HEK293 (cell line): ENCODE data around the gene RANBP1.
A peak's percentile ranks its signal among the peaks of the same experiment; 100 is the strongest.

ENCODE experiments used
- CTCF ChIA-PET: fragments of 350-600 bp; formaldehyde crosslinking; extraction: SDS; loops from one replicate; lab custom pipeline; 2021; ENCODE audit warnings: antibody characterized with exemption; lab: Yijun Ruan, JAX
- POLR2A ChIA-PET: fragments of 300-600 bp; formaldehyde crosslinking; extraction: SDS; loops from one replicate; lab custom pipeline; 2020; ENCODE audit warnings: antibody characterized with exemption, inconsistent platforms; lab: Yijun Ruan, JAX
- H3K27ac ChIP-seq: fragments of 200-500 bp; sonication (Bioruptor generic); 2 replicates; pipeline ENCODE4 v1.5.1; 2014; ENCODE audit warnings: low read depth, low read length, control low read depth, inconsistent platforms; ENCODE audit errors: extremely low read depth
- H3K36me3 ChIP-seq, 2 experiments: fragments of 200-500 bp in 1 of 2; sonication (Bioruptor generic) in 1 of 2; 1 replicate in 1 of 2; 2 replicates in 1 of 2; pipeline ENCODE4 v1.5.1; 2014 to 2017; ENCODE audit warnings: inconsistent platforms in 2 of 2, low read length in 2 of 2; ENCODE audit not compliant: control insufficient read depth in 2 of 2, insufficient read depth in 1 of 2
- H3K4me1 ChIP-seq: fragments of 200-500 bp; sonication (Bioruptor generic); 2 replicates; pipeline ENCODE4 v1.5.1; 2014; ENCODE audit warnings: mild to moderate bottlenecking, low read length, inconsistent platforms; ENCODE audit not compliant: control insufficient read depth, insufficient read depth
- H3K4me3 ChIP-seq: 2 replicates; pipeline ENCODE4 v1.5.1; 2011; ENCODE audit warnings: low read depth, mild to moderate bottlenecking, control low read depth, low read length, moderate library complexity
- H3K9me3 ChIP-seq: fragments of 200-500 bp; sonication (Bioruptor generic); 2 replicates; pipeline ENCODE4 v1.5.1; 2014; ENCODE audit warnings: low read depth, low read length, inconsistent platforms; ENCODE audit not compliant: control insufficient read depth, insufficient read depth
- BCL11A ChIP-seq: fragments of 450-650 bp; formaldehyde crosslinking; IDR thresholded peaks from 2 replicates; pipeline ENCODE4 v1.5.1; 2016; ENCODE audit warnings: low read depth, missing biosample characterization, missing genetic modification characterization
- EGR2 ChIP-seq: fragments of 450-650 bp; formaldehyde crosslinking; IDR thresholded peaks from 2 replicates; pipeline ENCODE4 v1.5.1; 2016; ENCODE audit warnings: low read depth, missing biosample characterization, missing genetic modification characterization
- GLIS2 ChIP-seq: fragments of 450-650 bp; formaldehyde crosslinking; IDR thresholded peaks from 2 replicates; pipeline ENCODE4 v1.5.1; 2016; ENCODE audit warnings: missing biosample characterization, missing genetic modification characterization
- HOXC10 ChIP-seq: sonication (generic); formaldehyde crosslinking; IDR thresholded peaks from 2 replicates; pipeline ENCODE4 v1.8.1; 2023; ENCODE audit warnings: mild to moderate bottlenecking, missing genetic modification reagents
- IKZF3 ChIP-seq: fragments of 450-650 bp; IDR thresholded peaks from 2 replicates; pipeline ENCODE4 v1.5.0; 2018; ENCODE audit warnings: missing biosample characterization, mild to moderate bottlenecking, missing genetic modification characterization, moderate library complexity
- KLF17 ChIP-seq: fragments of 450-650 bp; formaldehyde crosslinking; IDR thresholded peaks from 2 replicates; pipeline ENCODE4 v1.5.1; 2016; ENCODE audit warnings: missing biosample characterization, missing genetic modification characterization
- PATZ1 ChIP-seq: fragments of 450-650 bp; formaldehyde crosslinking; IDR thresholded peaks from 2 replicates; pipeline ENCODE4 v1.5.1; 2016; ENCODE audit warnings: missing biosample characterization, missing genetic modification characterization
- ZBTB21 ChIP-seq: fragments of 450-650 bp; formaldehyde crosslinking; IDR thresholded peaks from 2 replicates; pipeline ENCODE4 v1.5.1; 2017; ENCODE audit warnings: missing biosample characterization, missing genetic modification characterization
- ZFP3 ChIP-seq: fragments of 450-650 bp; formaldehyde crosslinking; IDR thresholded peaks from 2 replicates; pipeline ENCODE4 v1.5.1; 2016; ENCODE audit warnings: low read depth, missing biosample characterization, missing genetic modification characterization
- ZNF146 ChIP-seq: fragments of 450-650 bp; formaldehyde crosslinking; IDR thresholded peaks from 2 replicates; pipeline ENCODE4 v1.5.1; 2016; ENCODE audit warnings: missing biosample characterization, missing genetic modification characterization
- ZNF184 ChIP-seq: fragments of 450-650 bp; IDR thresholded peaks from 2 replicates; pipeline ENCODE4 v1.5.1; 2018; ENCODE audit warnings: missing biosample characterization, mild to moderate bottlenecking, missing genetic modification characterization
- ZNF24 ChIP-seq: fragments of 450-650 bp; formaldehyde crosslinking; IDR thresholded peaks from 2 replicates; pipeline ENCODE4 v1.5.1; 2016; ENCODE audit warnings: missing biosample characterization, missing genetic modification characterization
- ZNF26 ChIP-seq: fragments of 450-650 bp; formaldehyde crosslinking; IDR thresholded peaks from 2 replicates; pipeline ENCODE4 v1.5.1; 2016; ENCODE audit warnings: missing biosample characterization, missing genetic modification characterization
- ZNF529 ChIP-seq: fragments of 450-650 bp; formaldehyde crosslinking; IDR thresholded peaks from 2 replicates; pipeline ENCODE4 v1.5.1; 2017; ENCODE audit warnings: missing genetic modification characterization, missing biosample characterization; ENCODE audit not compliant: insufficient replicate concordance
- ZNF571 ChIP-seq: fragments of 450-650 bp; formaldehyde crosslinking; IDR thresholded peaks from 2 replicates; pipeline ENCODE4 v1.5.0; 2017; ENCODE audit warnings: missing biosample characterization, missing genetic modification characterization
- ZNF747 ChIP-seq: fragments of 450-650 bp; formaldehyde crosslinking; IDR thresholded peaks from 2 replicates; pipeline ENCODE4 v1.5.1; 2016; ENCODE audit warnings: missing biosample characterization, missing genetic modification characterization
- ZSCAN18 ChIP-seq: fragments of 450-650 bp; formaldehyde crosslinking; IDR thresholded peaks from 2 replicates; pipeline ENCODE4 v1.5.1; 2016; ENCODE audit warnings: missing biosample characterization, missing genetic modification characterization

The RANBP1 gene

GRCh38 chr22:20142711-20143621, 27.1 kb downstream of the RANBP1 start:
- POLR2A ChIA-PET: no interaction called here
- CTCF ChIA-PET: interaction anchor here (0.6 to 0.7 kb wide), 3 partner anchors 9 to 254 kb away, joined by 3 read pairs; no protein-coding TSS in a partner anchor
- H3K27ac ChIP-seq: no peak overlapping the region
- TF ChIP-seq GLIS2 (tag by site-specific recombination) (peak; percentile 27; the same call in 1 of the 2 replicates), ZNF571 (tag by site-specific recombination) (no peak)
- TF ChIP-seq, all 188 proteins: peak for 1
- H3K9me3 ChIP-seq: no peaks in the 10 kb centered on the region
- no peaks in the 10 kb centered on the region; the same call in 1 of the 2 replicates for H3K4me1 ChIP-seq
- H3K36me3 ChIP-seq: peaks cover 0 to 62% of the 10 kb centered on the region in 2 experiments; a peak in 1 of 3 replicates
- H3K4me3 ChIP-seq: no peak overlapping the region

- H3K9me3 ChIP-seq: no peaks in the 10 kb centered on the region
- no peaks in the 10 kb centered on the region for H3K4me1 ChIP-seq
- CTCF ChIA-PET: interaction anchor here (0.6 to 1.1 kb wide), 2 partner anchors 8 to 13 kb away, joined by 3 read pairs; no protein-coding TSS in a partner anchor
- peaks cover 0 to 59% of the 10 kb centered on the region in 2 experiments; a peak in 1 of 3 replicates for H3K36me3 ChIP-seq
- H3K4me3 ChIP-seq: no peak overlapping the region
- H3K27ac ChIP-seq: no peak overlapping the region
- TF ChIP-seq EGR2 (tag by site-specific recombination) (no peak), ZSCAN18 (tag by site-specific recombination) (no peak), ZNF24 (tag by site-specific recombination) (no peak)
- TF ChIP-seq, all 188 proteins: peak for 0
- POLR2A ChIA-PET: no interaction called here
Observed at GRCh38 chr22:20143883-20144665, 28.2 kb downstream of the RANBP1 start.

GRCh38 chr22:20145206-20145831, 29.4 kb downstream of the RANBP1 start:
- TF ChIP-seq ZNF184 (tag by site-specific recombination) (no peak), IKZF3 (tag by site-specific recombination) (no peak), HOXC10 (CRISPR knock-in tag) (no peak), KLF17 (tag by site-specific recombination) (no peak), ZNF571 (tag by site-specific recombination) (no peak), ZNF747 (tag by site-specific recombination) (no peak), ZFP3 (tag by site-specific recombination) (no peak), ZNF529 (no peak), PATZ1 (tag by site-specific recombination) (no peak), BCL11A (tag by site-specific recombination) (no peak), ZNF26 (tag by site-specific recombination) (no peak), ZNF146 (tag by site-specific recombination) (no peak), ZBTB21 (no peak)
- Histone ChIP-seq H3K4me1 (no peaks in the 10 kb centered on the region), H3K27ac (no peak overlapping the region), H3K4me3 (no peak overlapping the region), H3K9me3 (no peaks in the 10 kb centered on the region), H3K36me3 (peaks cover 0 to 46% of the 10 kb centered on the region in 2 experiments; a peak in 1 of 3 replicates)
- ChIA-PET CTCF (interaction anchor here (1.1 kb wide), 1 partner anchor 12 kb away, joined by 3 read pairs; no protein-coding TSS in a partner anchor), POLR2A (no interaction called here)
